ENCODE measurements around the gene MPZ.
A peak's percentile ranks its signal among the peaks of the same experiment; 100 is the strongest.
"Not testable (repeated sequence)": the region's sequence is repeated elsewhere in the genome, so short reads cannot be mapped to it uniquely, and the experiment has no call there.

Gene MPZ

DNA sequence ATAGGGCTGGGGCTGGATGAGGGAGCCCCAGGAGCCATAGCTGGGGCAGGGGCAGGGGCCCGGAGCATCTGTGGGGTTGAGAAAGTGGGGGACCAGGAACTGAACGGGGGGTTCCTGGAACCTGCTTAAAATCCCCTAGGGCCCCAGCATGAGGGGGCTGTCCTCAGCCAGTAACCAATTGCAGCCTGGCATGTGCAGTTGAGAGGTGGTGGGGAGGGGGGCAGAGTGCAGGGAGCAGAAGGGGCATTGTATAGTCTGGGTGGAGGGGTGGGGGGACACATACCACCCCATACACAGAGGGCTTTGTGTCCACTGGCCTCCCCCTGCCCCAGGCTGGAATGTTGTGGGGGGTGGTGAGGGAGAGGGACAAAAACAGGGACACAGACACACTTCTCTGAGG, at the start of gene MPZ:
MPZ (minus strand) TSS at position 101 of the 400 bp plus-strand sequence; CDS start at position 38, 63 bp downstream.
- no peak for DNase-seq

DNA sequence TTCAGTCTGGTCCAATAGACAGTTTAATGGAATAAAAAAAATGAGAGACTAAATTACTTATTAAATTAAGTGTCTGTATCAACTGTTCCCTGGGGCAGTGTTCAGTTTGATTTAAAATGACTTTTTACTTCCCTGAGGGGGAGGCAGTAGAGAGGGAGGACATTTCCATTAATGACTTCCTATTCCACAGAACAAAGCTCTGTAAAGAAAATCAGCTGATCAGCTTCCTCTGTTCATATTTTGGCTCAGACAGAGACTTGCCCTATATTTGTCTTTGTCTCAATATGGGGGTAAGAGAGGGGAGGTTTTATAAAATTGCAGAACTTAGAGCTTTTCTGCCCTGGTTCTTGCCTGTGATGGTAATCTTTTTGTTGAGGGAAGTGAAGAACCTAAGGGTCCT, 49.5 kb upstream of the MPZ start:
- no peak for DNase-seq

DNA sequence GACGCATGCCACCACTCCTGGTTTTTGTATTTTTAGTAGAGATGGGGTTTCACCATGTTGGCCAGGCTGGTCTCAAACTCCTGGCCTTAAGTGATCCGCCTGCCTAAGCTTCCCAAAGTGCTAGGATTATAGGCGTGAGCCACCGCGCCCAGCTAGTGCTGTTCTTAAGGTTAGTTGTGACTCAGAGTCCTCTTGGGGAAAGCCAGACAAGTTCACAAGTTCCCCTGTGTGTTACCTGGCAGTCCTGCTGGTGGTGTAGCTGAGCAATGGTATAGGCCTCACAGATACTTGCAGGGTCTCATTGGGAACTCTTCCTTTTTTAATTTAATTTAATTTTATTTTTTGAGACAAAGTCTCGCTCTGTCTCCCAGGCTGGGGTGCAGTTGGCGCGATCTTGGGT, 47.3 kb upstream of the MPZ start:
- no peak for DNase-seq

DNA sequence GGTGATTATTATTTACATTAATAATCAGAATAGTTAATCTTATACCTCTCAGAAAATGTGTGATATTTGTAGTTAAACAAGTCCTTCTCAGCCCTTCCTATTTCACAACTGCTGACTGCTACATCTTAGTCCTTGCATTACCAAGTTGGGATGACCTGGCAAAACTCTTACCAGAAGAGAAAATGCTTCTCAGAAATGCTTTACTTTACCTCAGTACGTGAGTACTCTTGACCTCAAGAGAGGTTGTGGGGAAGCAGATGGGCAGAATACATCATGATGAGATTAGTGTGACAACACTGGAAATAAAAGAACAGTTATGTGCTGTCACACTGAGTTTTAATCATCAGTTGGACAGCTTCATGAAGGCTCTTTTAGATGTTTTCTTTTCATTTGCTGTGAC, 41.7 kb upstream of the MPZ start:
- DNase-seq: no peak

DNA sequence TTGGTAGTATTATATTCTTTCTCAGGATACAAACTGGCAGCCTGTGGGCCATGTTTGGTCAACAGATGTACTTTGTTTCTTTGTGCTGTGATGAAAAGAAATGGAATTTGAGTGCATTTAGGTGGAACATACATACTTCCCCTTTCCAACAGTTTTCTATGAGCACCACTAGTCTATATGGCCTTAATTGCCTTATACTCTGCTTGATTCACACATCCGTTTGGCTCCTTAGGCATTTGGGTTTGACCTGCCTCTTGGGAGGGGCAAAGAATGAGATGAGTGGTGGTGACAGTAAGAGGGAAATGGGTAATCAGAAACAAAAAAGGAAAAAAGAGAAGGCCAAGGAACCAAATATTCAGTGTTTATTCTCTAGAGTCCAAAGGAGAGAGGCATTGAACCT, 40.9 kb upstream of the MPZ start:
- no peak for DNase-seq

DNA sequence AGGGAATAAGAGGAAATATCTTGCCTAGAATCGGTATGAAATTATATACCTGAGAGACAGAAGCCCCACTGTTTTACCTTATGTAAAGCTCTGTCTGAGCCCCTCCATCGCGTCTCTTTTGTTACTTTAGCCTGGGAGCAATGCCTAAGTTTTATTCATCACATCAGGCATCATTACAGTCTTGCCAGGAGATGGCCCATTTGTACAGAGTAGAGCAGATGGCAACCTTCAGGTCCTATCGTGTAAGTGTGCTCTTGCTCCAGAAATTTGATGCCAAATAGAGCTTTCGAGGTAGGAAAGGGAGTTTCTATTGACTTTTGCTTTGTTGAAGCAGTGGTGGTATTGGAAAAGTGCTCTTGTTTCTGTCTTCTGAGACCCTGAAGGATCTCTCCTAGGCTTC, 33.1 kb upstream of the MPZ start:
- no peak for DNase-seq

DNA sequence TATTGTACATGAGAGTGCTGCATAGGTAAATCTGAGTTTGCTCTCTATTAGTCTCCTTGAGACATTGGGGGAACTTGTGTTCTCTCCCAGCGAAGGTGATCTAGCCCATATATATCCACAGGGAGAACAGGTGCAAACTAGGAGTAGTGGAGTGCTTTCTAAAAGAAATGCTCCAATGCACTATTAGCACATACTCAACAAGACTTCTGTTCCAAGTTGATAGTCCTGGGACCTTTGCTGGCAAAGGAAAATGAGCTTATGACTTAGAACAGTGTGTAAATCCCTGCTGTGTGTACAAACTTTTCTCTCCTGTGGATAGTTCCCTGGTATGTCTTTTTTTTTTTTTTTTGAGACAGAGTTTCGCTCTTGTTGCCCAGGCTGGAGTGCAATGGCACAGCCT, 32.4 kb upstream of the MPZ start:
- DNase-seq: no peak

DNA sequence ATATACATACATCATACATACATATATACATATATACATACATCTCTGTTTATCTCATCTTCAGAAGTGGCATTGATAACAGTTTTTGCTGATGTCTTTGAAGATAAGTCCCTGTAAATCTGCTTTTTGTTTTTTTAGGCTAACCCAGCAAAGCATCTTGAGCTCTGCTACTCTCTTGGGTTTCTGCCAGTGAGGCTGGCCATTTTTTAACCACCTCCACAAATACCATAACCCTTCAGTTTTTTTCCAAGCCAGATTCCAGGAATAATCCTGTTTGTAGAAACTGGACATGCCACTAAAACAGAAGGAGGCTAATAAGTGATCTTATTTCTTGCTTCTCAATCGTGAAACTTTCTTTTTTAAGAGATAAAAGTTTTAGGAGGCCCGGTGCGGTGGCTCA, 26.0 kb upstream of the MPZ start:
- no peak for DNase-seq

DNA sequence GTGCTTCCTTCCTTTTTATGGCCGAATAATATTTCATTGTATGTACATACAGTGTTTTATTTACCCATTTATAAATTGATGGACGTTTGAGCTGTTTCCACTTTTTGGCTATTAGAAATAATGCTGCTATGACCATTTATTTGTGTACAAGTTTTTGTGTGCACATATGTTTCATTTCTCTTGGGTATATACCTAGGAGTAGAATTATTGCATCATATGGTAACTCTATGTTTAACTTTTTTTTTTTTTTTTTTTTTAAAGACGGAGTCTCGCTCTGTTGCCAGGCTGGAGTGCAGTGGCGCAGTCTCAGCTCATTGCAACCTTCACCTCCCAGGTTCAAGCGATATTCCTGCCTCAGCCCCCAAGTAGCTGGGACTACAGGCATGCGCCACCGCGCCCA, 23.4 kb upstream of the MPZ start:
- no peak for DNase-seq

DNA sequence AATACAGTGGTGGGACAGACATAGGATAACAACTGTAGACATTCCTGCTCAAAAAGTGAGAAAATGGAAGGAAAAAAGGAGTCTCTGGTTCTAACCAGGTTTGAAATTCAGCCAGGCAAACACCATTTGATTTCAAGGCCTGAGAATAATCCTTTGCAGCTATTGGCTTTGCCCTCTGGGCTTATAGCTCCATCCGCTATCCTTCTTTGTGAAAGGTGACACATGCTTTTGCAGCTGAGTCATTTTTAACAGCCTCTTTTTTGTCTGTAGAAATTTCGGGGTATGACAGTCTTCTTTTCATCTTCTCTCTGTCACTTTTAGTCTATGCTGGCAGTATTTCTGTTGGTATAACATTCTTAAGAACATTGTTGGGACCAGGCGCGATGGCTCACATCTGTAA, 20.6 kb upstream of the MPZ start:
- DNase-seq: no peak

DNA sequence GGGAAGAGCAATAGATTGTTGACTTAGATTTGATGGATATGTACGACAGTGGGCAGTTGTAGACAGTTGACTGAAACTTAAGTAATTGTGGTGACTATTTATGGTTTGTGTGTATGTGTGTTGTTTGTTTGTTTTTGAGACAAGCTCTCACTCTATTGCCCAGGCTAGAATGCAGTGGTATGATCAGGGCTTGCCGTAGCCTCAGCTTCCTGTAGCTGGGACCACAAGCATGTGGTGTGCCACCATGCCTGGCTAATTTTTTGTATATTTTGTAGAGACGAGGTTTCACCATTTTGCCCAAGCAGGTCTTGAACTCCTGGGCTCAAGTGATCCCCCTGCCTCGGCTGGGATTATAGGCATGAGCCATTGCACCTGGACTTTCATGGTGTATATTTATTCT, 14.3 kb upstream of the MPZ start:
- DNase-seq: no peak

DNA sequence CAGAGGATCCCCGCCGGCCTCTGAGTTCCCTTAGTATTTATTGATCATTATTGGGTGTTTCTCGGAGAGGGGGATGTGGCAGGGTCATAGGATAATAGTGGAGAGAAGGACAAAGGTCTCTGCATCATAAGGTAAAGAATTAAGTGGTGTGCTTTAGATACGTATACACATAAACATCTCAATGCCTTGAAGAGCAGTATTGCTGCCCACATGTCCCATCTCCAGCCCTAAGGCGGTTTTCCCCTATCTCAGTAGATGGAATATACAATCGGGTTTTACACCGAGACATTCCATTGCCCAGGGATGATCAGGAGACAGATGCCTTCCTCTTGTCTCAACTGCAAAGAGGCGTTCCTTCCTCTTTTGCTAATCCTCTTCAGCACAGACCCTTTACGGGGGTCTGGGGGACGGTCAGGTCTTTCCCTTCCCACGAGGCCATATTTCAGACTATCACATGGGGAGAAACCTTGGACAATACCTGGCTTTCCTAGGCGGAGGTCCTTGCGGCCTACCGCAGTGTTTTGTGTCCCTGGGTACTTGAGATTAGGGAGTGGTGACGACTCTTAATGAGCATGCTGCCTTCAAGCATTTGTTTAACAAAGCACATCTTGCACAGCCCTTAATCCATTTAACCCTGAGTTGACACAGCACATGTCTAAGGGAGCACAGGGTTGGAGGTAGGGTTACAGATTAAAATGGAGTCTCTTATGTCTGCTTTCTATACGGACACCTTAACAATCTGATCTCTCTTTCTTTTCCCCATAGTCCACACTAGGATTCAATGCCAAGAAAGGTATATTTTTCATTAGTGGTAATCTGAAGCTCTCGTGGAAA, 6.3 kb upstream of the MPZ start:
- DNase-seq: not testable (repeated sequence)

DNA sequence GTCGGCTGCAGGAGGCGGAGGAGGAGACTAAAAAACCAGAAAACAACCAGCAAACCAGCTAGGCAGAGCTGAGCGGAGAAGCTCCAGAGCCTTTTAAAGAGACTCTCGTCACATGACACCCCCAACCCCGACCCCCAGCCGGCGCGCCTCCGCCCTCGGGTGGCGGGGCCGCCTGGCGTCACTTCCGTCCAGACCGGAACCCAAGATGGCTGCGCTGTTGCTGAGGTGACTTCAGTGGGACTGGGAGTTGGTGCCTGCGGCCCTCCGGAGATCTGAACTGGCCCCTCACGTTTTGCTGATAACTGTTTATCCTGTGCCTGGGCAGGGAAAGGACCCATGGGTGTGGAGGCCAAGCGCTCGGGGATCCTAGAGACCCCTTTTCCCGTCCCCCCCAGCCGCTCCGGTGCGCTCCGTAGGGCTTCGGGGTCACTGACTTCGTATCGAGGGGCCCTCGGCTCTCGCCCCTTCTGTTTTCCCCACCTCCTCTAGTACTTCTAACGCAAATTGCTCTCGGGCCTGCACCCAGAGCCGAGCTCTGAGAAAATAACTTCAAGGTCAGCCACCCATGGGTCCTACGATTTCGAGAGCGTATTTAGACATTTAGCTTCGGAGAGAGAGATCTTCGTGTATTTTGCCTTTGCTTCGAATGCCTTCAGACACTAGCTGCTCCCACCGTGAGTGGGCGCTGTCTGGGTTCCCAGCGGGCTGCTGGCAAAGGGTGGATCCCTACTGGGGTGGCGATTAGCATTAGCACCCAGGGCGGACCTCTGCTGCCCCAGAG, 4.6 kb upstream of the MPZ start, which contains the start of gene SDHC:
SDHC (plus strand) TSS at position 181 of the 781 bp plus-strand sequence; CDS start at position 206, 25 bp downstream.
- DNase-seq: peak; percentile 95

DNA sequence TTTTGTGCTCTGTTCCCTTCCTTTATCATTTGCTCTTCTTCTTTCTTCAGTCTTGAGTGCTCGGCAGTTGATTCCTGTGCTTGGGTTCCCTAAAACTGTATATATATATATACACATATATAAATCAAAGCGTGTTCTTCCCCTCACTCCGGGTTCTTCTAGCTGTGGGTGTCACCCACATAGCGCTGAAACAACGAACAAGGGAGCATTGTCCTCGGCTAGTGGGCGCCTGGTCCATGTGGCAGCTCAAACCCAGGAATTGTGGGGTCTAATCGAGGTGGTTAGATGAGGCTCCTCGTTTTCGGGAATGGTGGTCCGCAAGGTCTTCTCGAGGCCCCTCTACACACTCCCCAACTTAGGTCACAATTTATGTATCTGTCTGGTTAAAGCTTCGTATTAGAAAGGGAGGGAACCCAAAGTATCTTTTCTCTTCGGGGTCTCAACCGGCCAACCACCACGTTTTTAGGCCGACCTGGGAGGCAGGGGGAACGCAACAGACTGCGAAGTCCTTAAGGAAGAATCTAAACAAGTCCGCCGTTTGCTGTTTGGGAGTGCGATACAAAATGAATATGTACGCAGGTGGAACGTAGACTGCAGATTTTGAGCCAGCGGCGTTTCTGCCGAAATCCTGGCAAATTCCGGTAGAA, 3.9 kb upstream of the MPZ start:
- no peak for DNase-seq

DNA sequence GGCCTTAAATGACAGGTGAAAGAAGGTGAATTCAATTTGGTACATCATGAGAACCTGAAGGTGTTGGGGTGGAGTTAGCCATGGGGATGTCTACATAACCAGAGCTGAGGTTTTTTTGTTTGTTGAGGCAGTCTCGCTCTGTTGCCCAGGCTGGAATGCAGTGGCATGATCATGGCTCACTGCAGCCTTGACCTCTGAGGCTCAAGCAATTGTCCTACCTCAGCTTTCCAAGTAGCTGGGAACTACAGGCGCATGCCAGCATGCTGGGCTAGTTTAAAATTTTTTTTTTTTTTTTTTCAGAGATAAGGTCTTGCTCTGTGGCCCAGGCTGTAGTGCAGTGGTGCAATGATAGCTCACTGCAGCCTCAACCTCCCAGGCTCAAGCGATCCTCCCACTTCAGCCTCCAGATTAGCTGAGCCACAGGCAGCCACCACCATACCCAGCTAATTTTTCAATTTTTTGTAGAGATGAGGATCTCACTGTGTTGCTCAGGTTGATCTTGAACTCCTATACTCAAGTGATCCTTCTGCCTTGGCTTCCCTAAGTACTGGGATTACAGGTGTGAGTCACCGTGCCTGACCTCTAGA, 1.9 kb upstream of the MPZ start:
- no peak for DNase-seq

DNA sequence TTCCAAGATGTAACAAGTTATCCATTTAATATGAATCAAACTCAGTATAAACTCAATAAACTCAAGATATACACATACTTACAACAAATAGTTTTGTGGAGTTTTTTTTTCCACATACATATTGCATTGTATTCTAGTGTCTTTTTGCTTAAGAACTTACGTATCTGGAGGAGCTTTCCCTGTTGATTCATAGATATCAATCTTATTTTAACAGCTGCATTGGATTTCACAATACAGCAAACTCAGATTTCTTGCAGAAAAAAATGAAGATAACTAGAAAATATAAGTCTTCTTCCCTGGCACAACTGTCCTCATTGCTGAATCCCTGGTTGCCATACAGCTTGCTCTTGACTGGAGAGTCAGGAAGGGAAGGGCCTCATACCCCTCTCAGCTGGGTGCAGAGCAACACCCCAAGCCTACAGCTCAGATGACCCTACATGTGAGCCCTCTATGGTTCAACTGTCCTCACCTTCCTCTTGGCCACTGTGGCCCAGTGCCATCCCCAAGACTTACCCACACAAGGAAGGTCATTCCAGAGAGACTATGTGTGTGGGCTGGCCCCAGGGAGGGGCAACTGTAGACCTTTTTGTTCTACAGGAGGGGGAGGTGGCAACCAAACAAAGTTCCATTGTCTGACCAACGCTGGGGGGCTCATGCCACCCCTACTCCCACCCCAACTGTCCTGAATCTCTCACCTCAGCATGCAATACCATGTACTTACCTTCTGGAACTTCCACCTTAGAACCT, 1.7 kb downstream of the MPZ start:
- DNase-seq: no peak

DNA sequence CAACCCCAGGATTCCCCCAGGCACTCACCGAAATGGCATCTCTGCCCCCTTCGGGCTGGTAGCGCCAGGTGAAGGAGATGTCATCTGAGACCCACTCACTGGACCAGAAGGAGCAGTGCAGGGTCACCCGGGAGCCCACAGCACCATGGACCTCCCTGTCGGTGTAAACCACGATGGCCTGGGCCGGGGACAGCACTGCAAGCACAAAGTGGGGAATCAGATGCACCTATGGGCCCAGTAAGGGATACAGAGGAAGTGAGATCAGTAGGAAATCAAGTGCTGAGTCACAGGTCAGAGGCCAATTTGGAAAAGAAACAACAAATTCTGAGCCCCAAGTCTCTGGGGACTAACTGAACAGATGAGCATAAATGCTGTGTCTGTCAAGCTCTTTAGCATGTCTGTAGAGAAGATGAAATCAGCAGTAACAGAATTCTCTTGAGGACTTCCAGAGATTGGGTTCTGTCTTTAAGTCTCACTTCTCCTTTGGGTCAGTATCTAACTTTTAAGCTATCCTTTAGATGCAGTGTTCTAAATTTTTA, 2.5 kb downstream of the MPZ start:
- DNase-seq: no peak

DNA sequence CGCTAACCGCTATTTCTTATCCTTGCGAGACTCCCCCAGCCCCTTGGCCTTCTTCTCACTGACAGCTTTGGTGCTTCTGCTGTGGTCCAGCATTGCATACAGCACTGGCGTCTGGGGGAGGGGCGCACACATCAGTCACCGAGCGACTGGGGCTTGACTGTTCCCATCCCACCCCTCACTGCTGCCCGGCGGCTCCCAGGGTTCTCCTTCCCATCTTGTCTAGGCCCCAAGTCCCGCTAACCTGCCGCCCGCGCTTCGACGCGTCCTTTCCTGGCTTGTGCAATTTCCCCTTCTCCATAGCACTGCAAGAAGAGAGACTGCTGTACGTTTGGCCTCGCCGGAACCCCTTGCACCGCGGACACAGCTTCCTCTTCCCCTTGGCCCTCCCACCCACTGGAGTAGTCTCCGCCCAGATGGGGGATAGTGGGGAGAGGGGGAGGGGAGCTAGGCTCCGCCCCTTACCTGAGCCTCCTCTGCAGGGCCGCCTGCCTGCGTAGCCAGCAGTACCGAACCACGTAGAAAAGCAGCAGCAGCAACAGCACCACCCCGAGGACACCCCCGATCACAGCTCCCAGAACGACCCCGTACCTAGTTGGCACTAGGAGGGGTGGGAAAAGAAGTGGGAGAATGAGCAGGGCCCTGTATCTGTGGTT, 3.8 kb downstream of the MPZ start:
- DNase-seq: peak; percentile 76

DNA sequence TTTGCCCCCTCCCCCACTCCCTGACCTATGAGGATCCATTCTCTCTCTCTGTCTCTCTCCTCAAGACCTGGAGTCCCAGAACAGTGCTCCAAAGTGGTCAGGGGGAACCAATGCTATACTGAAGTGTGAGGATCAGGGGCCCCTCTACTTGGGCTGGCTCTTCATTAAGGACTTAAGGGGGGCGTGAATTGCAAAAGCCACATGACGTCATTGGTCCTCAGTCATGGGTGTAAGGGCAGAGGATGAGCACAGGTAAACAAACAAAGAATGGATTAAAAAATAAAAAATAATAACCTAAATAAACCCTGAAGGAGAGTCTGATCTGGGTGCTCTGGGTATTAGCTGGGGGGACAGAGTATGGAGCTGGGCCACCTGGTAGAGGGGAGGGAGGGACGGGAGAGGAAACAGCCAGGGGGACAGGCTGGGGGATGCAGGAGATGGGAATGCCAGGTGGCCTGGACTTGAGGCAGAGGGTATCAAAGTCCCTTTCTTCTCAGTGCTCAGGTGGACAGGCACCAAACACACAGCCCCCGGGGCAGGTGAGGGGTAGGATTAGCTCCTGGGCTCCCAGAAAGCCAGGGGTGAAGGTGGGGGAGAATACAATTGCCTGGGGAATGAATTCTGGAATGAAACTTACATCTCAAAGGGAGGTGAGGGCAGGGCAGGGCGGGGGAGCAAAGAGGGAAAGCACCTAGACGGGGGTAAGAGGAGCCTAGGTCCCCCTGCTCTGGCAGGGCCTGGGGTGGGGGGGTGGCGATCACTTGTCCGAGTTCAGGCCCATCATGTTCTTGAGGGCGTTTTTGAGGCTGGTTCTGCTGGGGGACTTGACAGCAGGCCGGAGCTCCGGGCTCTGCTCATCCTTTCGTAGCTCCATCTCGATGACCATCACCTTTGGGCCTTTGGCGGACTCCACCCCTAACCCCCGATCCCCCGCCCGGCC, 4.6 kb downstream of the MPZ start:
- no peak for DNase-seq

DNA sequence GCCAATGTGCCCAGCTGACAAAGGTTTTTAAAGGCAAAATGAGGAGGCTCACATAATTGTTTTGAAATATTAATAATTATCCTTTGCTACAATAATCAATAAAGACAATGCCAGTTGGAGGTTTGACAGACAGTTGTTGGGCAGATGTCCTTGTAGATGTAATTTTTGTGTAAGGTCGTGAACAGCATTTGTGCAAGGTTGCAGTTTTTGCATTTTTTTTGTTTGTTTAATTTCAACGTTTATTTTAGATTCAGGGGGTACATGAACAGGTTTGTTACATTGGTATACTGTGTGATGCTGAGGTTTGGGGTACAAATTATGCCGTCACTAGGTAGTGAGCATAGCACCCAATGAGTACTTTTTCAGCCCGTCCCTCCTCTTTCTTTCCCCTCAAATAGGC, 9.3 kb downstream of the MPZ start:
- no peak for DNase-seq

DNA sequence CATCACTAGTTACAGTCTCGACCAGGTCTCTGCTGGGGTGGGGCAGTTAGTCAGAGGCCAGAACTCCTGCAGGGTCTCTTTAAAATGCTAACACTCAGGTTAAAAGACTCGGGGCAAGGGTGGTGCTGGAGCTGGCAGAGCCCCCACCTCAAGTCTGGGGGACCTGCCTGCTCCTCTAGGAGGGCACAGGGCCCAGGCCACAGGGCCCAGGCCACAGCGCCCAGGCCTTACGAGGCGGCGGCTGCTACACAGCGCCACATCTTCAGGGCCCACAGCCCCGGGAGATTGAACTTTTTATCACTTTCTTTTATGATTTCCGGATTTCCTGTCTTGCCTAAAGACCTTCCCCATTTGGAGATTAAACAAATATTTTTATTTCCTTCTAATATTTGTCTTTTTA, 10.4 kb downstream of the MPZ start:
- no peak for DNase-seq
